Bronchial epithelial cell (primary cell): Measurements from ENCODE around the gene PCDHB5. TPM values are rescaled to one million over a fixed set of nuclear protein-coding genes. Genes with fewer than 3 reads are reported as not detected.
A peak's percentile ranks its signal among the peaks of the same experiment; 100 is the strongest.
"Not testable (repeated sequence)": the region's sequence is repeated elsewhere in the genome, so short reads cannot be mapped to it uniquely, and the experiment has no call there.

ENCODE experiments used
- DNase-seq: peaks from one replicate; pipeline ENCODE4 v3.0.0-alpha.2; 2010; ENCODE audit warnings: low read depth
- FAIRE-seq: peaks from 2 replicates; lab custom pipeline; 2011; peaks lifted over from hg19 to GRCh38; lab: Jason Lieb, UNC
- H3K27me3 ChIP-seq: 2 replicates; pipeline ENCODE4 v1.5.1; 2011; ENCODE audit warnings: low read length; ENCODE audit not compliant: control insufficient read depth, insufficient read depth
- H3K36me3 ChIP-seq: 2 replicates; pipeline ENCODE4 v1.5.1; 2011; ENCODE audit warnings: low read length; ENCODE audit not compliant: control insufficient read depth, insufficient read depth
- H3K4me3 ChIP-seq: 2 replicates; pipeline ENCODE4 v1.5.1; 2011; ENCODE audit warnings: mild to moderate bottlenecking, low read depth, low read length, control low read depth
- total RNA-seq: library from RNA; depleted of rRNA; stranded (reverse); fragments of >200 nt; gene quantifications from 2 replicates; pipeline ENCODE4 v1.2.1, GENCODE V29; 2014
- TF ChIP-seq, protein P1 (sequence below): IDR thresholded peaks from 2 replicates; pipeline ENCODE4 v1.5.1; 2011; ENCODE audit warnings: mild to moderate bottlenecking, moderate library complexity, low read length, control low read depth, inconsistent platforms; ENCODE audit not compliant: insufficient read depth, severe bottlenecking

Gene PCDHB5
- total RNA-seq, 1 donor from 2014 or later, result 0.26 TPM

GRCh38 chr5:141155540-141156374 is 20.8 kb downstream of the PCDHB5 start:
- TF ChIP-seq, protein P1, sequence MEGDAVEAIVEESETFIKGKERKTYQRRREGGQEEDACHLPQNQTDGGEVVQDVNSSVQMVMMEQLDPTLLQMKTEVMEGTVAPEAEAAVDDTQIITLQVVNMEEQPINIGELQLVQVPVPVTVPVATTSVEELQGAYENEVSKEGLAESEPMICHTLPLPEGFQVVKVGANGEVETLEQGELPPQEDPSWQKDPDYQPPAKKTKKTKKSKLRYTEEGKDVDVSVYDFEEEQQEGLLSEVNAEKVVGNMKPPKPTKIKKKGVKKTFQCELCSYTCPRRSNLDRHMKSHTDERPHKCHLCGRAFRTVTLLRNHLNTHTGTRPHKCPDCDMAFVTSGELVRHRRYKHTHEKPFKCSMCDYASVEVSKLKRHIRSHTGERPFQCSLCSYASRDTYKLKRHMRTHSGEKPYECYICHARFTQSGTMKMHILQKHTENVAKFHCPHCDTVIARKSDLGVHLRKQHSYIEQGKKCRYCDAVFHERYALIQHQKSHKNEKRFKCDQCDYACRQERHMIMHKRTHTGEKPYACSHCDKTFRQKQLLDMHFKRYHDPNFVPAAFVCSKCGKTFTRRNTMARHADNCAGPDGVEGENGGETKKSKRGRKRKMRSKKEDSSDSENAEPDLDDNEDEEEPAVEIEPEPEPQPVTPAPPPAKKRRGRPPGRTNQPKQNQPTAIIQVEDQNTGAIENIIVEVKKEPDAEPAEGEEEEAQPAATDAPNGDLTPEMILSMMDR, result no peak
- DNase-seq (no peak), FAIRE-seq (no peak)
- no peak overlapping the region for H3K4me3 ChIP-seq
- no peaks in the 10 kb centered on the region for H3K27me3 ChIP-seq
- H3K36me3 ChIP-seq, result no peaks in the 10 kb centered on the region

GRCh38 chr5:141157356-141157755 is 22.4 kb downstream of the PCDHB5 start:
- not testable (repeated sequence) for H3K27me3 ChIP-seq, H3K36me3 ChIP-seq, FAIRE-seq, H3K4me3 ChIP-seq, DNase-seq

GRCh38 chr5:141157901-141158300 is 22.9 kb downstream of the PCDHB5 start:
- not testable (repeated sequence) for DNase-seq, H3K36me3 ChIP-seq, H3K27me3 ChIP-seq, FAIRE-seq, H3K4me3 ChIP-seq

DNA sequence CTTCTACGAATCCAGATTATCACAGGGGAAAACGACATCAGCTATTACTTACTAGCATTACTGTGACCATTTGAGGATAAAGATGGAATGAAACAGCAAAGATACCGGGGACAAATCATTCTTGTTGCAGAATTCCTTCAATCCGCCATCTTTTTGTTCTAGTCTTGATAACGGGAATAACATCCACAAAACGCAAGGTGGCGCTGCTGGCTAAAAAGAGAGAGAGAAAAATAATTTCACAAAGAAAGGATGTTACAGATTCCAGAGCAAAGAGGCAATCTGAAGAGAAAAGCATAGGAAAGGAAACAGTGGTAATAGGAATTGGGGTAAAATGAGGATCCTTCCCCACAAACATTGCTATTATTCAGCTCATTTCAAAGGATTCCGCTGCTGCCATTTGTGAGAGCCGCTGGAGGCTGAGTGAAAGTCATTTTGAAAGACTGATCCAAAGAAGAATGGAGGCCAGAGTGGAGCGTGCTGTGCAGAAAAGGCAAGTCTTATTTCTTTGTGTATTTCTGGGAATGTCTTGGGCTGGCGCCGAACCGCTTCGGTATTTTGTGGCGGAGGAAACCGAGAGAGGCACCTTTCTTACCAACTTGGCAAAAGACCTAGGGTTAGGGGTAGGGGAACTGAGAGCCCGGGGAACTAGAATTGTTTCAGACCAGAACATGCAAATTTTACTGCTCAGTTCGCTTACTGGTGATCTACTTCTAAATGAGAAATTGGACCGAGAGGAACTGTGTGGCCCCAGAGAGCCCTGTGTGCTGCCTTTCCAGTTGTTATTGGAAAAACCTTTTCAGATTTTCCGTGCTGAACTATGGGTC is 37.6 kb downstream of the PCDHB5 start, which contains the start of gene PCDHB7:
TSS of gene PCDHB7 (plus strand) at position 264 of the 824 bp plus-strand sequence. CDS start at position 456, 192 bp downstream.
- no peak for DNase-seq
- no peak within 1 kb of the TSS for H3K4me3 ChIP-seq
- no peak for FAIRE-seq
- TF ChIP-seq, protein P1, result peak; percentile 23
- H3K36me3 ChIP-seq, result no peaks in the 10 kb centered on the region
- H3K27me3 ChIP-seq, result no peaks in the 10 kb centered on the region

DNA sequence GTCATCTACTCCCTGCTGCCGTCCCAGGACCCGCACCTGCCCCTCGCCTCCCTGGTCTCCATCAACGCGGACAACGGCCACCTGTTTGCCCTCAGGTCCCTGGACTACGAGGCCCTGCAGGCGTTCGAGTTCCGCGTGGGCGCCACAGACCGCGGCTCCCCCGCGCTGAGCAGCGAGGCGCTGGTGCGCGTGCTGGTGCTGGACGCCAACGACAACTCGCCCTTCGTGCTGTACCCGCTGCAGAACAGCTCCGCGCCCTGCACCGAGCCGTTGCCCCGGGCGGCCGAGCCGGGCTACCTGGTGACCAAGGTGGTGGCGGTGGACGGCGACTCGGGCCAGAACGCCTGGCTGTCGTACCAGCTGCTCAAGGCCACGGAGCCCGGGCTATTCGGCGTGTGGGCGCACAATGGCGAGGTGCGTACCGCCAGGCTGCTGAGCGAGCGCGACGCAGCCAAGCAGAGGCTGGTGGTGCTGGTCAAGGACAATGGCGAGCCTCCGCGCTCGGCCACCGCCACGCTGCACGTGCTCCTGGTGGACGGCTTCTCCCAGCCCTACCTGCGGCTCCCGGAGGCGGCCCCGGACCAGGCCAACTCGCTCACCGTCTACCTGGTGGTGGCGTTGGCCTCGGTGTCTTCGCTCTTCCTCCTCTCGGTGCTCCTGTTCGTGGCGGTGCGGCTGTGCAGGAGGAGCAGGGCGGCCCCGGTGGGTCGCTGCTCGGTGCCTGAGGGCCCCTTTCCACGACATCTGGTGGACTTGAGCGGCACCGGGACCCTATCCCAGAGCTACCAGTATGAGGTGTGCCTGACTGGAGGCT is 39.5 kb downstream of the PCDHB5 start:
- not testable (repeated sequence) for FAIRE-seq, H3K4me3 ChIP-seq, H3K27me3 ChIP-seq, DNase-seq, H3K36me3 ChIP-seq

DNA sequence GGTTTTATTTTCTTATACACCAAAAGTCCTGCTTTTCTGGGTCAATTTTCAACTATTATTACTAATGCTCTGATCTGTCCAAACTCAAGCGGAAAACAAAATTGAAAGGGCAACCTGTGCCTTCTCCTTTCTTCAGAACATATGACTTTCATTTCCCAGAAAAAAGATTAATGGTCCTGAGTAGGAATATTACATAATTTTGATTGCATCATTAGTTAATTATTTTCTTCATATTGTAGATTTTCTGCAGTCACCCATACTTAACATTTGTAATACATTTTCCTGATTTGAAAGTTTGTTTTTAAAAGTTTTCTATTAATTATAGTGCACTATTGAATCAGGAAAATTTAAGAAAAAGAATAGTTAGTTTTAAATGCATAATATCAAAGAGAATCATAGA is 40.9 kb downstream of the PCDHB5 start:
- no peaks in the 10 kb centered on the region for H3K27me3 ChIP-seq
- no peak for DNase-seq
- TF ChIP-seq, protein P1, result no peak
- H3K36me3 ChIP-seq, result no peaks in the 10 kb centered on the region
- no peak overlapping the region for H3K4me3 ChIP-seq
- FAIRE-seq, result no peak

DNA sequence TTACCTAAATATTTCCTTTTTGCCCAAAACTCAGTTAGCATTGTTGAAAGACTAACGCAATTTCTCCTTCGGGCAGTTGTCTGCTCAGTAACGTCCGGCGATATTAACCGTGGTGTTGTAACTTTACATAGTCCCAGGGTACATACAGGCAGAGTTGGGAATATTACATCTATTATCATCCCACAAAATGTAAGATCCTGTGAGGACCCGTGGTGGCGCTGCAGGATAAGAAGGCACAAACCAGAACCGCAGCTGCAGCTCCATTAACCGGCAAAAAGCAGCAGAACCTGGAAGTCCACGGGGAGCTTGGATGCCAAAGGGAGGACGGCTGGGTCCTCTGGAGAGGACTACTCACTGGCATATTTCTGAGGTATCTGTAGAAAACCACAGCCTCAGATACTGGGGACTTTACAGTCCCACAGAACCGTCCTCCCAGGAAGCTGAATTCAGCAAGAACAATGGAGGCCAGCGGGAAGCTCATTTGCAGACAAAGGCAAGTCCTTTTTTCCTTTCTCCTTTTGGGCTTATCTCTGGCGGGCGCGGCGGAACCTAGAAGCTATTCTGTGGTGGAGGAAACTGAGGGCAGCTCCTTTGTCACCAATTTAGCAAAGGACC is 42.7 kb downstream of the PCDHB5 start, which contains the start of gene PCDHB8:
TSS of gene PCDHB8 (plus strand) at position 214 of the 615 bp plus-strand sequence. CDS start at position 459, 245 bp downstream.
- not testable (repeated sequence) for H3K27me3 ChIP-seq, H3K4me3 ChIP-seq, DNase-seq, H3K36me3 ChIP-seq
- peak; percentile 95 for FAIRE-seq

DNA sequence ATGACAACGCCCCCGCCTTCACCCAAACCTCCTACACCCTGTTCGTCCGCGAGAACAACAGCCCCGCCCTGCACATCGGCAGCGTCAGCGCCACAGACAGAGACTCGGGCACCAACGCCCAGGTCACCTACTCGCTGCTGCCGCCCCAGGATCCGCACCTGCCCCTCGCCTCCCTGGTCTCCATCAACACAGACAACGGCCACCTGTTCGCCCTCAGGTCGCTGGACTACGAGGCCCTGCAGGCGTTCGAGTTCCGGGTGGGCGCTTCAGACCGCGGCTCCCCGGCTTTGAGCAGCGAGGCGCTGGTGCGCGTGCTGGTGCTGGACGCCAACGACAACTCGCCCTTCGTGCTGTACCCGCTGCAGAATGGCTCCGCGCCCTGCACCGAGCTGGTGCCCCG is 44.4 kb downstream of the PCDHB5 start:
- H3K4me3 ChIP-seq, H3K36me3 ChIP-seq, H3K27me3 ChIP-seq, DNase-seq, FAIRE-seq: not testable (repeated sequence)

DNA sequence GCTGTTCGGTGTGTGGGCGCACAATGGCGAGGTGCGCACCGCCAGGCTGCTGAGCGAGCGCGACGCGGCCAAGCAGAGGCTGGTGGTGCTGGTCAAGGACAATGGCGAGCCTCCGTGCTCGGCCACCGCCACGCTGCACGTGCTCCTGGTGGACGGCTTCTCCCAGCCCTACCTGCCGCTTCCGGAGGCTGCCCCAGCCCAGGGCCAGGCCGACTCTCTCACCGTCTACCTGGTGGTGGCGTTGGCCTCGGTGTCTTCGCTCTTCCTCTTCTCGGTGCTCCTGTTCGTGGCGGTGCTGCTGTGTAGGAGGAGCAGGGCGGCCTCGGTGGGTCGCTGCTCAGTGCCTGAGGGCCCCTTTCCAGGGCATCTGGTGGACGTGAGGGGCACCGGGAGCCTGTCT is 44.9 kb downstream of the PCDHB5 start:
- H3K27me3 ChIP-seq, H3K4me3 ChIP-seq, FAIRE-seq, H3K36me3 ChIP-seq, DNase-seq: not testable (repeated sequence)
